Keratinocyte (primary cell): Measurements from ENCODE around the gene TMEM119.

Source experiments
- EZH2 ChIP-seq: IDR thresholded peaks from one replicate; pipeline ENCODE4 v1.6.1; 2012; ENCODE audit warnings: inconsistent platforms, mild to moderate bottlenecking, low read length, moderate library complexity
- TF ChIP-seq, protein P1 (sequence below), 3 experiments: IDR thresholded peaks in 1 of 3; conservative IDR thresholded peaks in 1 of 3; optimal IDR thresholded peaks in 1 of 3; 2 replicates in 2 of 3; 3 replicates in 1 of 3; pipeline versions ENCODE3 to v1.5.1; 2011; ENCODE audit warnings: low read length in 3 of 3, mild to moderate bottlenecking in 3 of 3, moderate library complexity in 2 of 3, control low read depth in 1 of 3, inconsistent platforms in 1 of 3; ENCODE audit not compliant: insufficient read depth in 2 of 3; ENCODE audit errors: extremely low read depth in 1 of 3

DNA sequence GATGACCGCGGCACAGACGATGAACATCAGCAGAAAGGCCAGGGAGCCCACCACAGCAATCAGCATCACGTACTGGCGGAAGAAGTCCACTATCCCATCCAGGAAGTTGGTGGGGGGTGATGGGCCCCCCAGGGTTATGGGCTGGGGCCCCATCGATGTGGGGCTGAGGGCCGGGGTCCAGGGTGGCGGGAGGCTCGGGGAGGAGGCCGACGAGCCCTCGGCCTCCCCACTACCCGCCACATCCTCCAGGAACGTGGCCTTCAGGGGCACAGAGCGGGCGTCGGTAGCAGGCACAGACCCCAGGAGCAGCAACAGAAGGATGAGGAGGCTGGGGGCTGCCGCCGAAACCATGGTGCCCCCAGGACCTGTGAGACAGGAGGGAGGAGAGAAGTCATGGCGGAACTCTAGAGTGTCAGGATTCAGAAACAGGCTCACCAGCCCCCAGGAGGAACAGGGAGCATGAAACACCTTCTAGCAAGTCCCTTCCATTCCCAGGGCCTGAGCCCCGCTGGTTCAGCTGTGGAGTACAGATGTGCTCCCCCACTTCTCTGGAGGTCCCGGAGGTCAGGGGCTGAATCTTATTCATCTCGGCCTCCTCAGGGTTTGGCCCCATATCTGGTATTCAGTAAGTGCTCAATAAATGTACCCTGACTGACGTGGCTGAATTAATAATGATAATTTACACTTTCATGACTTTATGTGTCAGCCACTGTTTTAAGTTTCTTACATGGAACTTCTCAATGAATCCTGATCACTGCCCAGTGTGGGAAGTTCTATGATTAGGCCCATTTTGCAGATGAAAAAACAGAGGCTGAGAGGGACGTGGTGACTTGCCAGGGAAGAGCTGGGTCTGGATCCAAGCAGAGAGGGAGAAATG lies 5.6 kb downstream of the TMEM119 start:
- TF ChIP-seq, protein P1, sequence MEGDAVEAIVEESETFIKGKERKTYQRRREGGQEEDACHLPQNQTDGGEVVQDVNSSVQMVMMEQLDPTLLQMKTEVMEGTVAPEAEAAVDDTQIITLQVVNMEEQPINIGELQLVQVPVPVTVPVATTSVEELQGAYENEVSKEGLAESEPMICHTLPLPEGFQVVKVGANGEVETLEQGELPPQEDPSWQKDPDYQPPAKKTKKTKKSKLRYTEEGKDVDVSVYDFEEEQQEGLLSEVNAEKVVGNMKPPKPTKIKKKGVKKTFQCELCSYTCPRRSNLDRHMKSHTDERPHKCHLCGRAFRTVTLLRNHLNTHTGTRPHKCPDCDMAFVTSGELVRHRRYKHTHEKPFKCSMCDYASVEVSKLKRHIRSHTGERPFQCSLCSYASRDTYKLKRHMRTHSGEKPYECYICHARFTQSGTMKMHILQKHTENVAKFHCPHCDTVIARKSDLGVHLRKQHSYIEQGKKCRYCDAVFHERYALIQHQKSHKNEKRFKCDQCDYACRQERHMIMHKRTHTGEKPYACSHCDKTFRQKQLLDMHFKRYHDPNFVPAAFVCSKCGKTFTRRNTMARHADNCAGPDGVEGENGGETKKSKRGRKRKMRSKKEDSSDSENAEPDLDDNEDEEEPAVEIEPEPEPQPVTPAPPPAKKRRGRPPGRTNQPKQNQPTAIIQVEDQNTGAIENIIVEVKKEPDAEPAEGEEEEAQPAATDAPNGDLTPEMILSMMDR (optimal IDR thresholded peaks at IDR 0.05 in 1 of 3, IDR thresholded peaks at IDR 0.05 in 1 of 3, conservative IDR thresholded peaks at IDR 0.05 in 1 of 3; ENCODE audit: extremely low read depth in 1 of 3, insufficient read depth in 2 of 3, low read length in 3 of 3) = no peak
- no peak for TF ChIP-seq EZH2
